Measurements from ENCODE around the gene CDH12. TPM values are rescaled to one million over a fixed set of nuclear protein-coding genes. Genes with fewer than 3 reads are reported as not detected.
"Not testable (repeated sequence)": the region's sequence is repeated elsewhere in the genome, so short reads cannot be mapped to it uniquely, and the experiment has no call there.

CDH12 gene
- total RNA-seq, 3 donors from 2014 or later = not detected

DNA sequence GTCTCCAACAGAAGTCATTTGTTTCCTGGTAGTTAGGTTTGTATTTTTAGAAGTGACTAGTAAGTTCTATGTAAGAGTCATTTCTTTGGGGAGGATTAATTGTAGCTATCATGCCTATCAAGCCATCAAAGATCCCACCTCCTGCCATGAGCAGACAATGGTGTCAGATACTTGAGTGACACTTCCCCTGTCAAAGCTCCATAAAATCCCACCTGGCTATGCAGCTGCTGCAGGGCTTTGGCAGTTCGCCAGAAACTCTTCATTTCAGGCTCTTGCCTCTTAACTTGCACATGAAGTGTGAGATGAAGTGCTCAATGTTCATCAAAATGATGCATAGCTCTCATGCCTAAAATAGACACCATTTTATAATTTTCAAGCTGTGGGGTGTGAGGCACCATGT is 312.1 kb downstream of the CDH12 start:
- Mint-ChIP-seq H3K27me3 (ENCODE audit: low read depth) (no peaks in the 10 kb centered on the region), H3K9me3 (peaks cover 4% of the 10 kb centered on the region), H3K36me3 (ENCODE audit: insufficient read depth) (no peaks in the 10 kb centered on the region), H3K4me3 (no peak overlapping the region), H3K4me1 (ENCODE audit: low read depth) (no peaks in the 10 kb centered on the region)
- ATAC-seq (no peak), DNase-seq (no peak)

DNA sequence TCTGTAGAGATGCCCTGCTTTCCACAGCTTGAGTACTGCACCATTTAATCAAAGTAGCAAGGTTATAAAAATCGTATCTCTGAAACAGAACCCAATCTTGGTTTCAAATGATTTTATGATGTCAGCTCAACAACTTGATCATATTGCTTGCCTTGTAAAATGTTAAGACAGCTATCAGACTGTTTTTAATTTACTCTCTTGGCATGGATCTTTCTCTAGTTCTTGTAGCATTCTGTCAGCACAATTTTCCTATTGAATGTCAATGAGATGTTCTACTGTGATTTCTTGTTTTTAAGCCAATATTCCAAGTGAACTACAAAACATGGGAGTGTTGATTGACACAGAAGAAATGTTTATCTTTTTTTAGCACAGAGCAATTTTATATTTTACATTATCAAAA is 313.4 kb downstream of the CDH12 start:
- Mint-ChIP-seq H3K4me3 (no peak overlapping the region), H3K4me1 (ENCODE audit: low read depth) (no peaks in the 10 kb centered on the region), H3K36me3 (ENCODE audit: insufficient read depth) (no peaks in the 10 kb centered on the region), H3K9me3 (peaks cover 4% of the 10 kb centered on the region), H3K27me3 (ENCODE audit: low read depth) (no peaks in the 10 kb centered on the region)
- no peak for ATAC-seq
- DNase-seq = no peak

DNA sequence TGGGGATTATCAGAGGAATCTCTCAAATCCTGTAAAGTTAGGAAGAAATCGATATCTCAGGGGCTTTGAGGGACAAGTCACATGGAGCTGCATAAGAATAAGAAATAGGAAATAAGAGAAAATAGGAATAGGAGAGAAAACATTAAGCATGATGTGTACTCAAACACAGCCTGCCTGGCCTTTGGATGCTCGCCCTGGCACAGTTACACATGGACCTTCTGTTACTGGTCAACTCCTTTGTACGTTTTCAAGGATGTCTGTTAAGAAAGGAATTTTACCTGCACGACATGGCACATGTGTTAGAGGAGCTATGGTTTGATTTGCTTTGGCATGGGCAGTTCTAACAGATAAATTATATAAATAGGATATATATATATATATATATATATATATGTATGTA is 321.2 kb downstream of the CDH12 start:
- no peak overlapping the region for H3K4me3 Mint-ChIP-seq
- peaks cover 9% of the 10 kb centered on the region for H3K9me3 Mint-ChIP-seq
- no peak for DNase-seq
- ATAC-seq = no peak
- H3K4me1 Mint-ChIP-seq (ENCODE audit: low read depth) = no peaks in the 10 kb centered on the region
- H3K36me3 Mint-ChIP-seq (ENCODE audit: insufficient read depth) = no peaks in the 10 kb centered on the region
- no peaks in the 10 kb centered on the region for H3K27me3 Mint-ChIP-seq (ENCODE audit: low read depth)

DNA sequence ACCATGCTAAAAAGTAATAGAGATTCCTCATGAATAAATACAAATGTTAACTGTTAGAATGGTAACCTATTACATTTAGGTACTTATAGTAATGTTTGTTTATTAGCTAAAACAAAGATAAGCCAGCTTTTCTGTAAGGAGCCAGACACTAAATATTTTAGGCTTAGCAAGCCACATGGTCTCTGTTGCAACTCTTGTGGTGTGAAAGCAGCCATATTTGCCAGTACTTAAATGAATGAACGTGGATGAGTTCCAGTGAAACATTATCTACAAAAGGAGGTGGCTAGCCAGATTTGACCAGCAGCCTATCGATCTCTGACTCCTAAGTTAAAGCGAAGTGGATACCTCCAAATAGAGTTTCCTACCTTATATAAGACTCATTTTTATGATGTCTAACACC is 331.6 kb downstream of the CDH12 start:
- Mint-ChIP-seq H3K27me3 (ENCODE audit: low read depth) (no peaks in the 10 kb centered on the region), H3K9me3 (peaks cover 15% of the 10 kb centered on the region), H3K36me3 (ENCODE audit: insufficient read depth) (no peaks in the 10 kb centered on the region), H3K4me1 (ENCODE audit: low read depth) (no peaks in the 10 kb centered on the region), H3K4me3 (no peak overlapping the region)
- DNase-seq (no peak), ATAC-seq (no peak)

DNA sequence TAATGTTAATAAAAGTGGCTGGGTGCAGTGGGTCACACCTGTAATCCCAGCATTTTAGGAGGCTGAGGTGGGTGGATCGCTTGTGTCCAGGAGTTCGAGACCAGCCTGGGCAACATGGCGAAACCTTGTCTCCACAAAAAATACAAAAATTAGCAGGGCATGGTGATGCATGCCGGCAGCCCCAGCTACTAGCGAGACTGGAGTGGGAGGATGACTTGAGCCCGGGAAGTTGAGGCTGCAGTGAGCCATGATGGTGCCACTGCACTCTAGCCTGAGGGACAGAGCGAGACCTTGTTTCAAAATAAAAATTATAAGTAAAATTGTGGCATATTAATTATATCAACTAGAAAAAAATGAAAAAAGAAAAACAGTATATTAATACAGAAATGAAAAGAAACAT is 336.6 kb downstream of the CDH12 start:
- H3K4me3 Mint-ChIP-seq; H3K9me3 Mint-ChIP-seq; DNase-seq; H3K27me3 Mint-ChIP-seq (ENCODE audit: low read depth); H3K36me3 Mint-ChIP-seq (ENCODE audit: insufficient read depth); ATAC-seq; H3K4me1 Mint-ChIP-seq (ENCODE audit: low read depth): not testable (repeated sequence)

DNA sequence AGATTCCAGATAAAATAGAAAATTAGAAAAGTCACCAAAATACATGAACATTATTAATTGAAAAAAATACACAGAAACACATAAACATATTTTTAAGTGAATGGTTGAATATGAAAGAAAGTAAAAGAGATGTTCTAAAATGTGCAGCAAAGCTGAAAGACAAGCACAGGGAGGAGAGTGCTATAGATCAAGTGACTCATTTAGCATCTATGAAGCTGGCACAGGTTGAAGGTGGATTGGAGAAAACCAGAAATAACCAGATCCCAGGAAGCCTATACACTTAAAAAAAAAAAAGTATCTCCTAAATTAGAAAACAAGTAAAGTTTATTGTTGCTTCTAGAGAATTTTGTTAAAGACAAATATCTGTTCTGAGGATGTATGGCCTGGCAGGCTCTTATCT is 338.9 kb downstream of the CDH12 start:
- no peaks in the 10 kb centered on the region for H3K27me3 Mint-ChIP-seq (ENCODE audit: low read depth)
- no peak for ATAC-seq
- no peaks in the 10 kb centered on the region for H3K9me3 Mint-ChIP-seq
- no peaks in the 10 kb centered on the region for H3K36me3 Mint-ChIP-seq (ENCODE audit: insufficient read depth)
- no peak for DNase-seq
- no peak overlapping the region for H3K4me3 Mint-ChIP-seq
- no peaks in the 10 kb centered on the region for H3K4me1 Mint-ChIP-seq (ENCODE audit: low read depth)

DNA sequence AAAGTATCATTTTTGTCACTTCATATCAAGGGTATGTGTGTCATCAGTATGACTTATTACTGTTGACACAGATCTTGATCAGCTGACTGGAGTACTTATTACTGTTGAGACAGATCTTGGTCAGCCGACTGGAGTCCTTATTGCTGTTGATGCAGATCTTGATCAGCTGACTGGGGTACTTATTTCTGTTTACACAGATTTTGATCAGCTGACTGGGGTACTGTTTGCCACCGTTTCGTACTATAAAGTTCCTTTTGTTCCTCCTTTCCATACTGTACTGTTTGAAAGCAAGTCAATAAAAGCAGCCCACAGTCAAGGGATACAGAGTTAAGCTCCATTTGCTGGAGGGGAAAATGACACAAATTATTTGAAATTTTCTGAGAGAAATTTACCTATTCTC is 347.3 kb downstream of the CDH12 start:
- Mint-ChIP-seq H3K27me3 (ENCODE audit: low read depth) (no peaks in the 10 kb centered on the region), H3K4me1 (ENCODE audit: low read depth) (no peaks in the 10 kb centered on the region), H3K4me3 (no peak overlapping the region), H3K36me3 (ENCODE audit: insufficient read depth) (no peaks in the 10 kb centered on the region), H3K9me3 (peaks cover 7% of the 10 kb centered on the region)
- ATAC-seq = no peak
- DNase-seq = no peak

DNA sequence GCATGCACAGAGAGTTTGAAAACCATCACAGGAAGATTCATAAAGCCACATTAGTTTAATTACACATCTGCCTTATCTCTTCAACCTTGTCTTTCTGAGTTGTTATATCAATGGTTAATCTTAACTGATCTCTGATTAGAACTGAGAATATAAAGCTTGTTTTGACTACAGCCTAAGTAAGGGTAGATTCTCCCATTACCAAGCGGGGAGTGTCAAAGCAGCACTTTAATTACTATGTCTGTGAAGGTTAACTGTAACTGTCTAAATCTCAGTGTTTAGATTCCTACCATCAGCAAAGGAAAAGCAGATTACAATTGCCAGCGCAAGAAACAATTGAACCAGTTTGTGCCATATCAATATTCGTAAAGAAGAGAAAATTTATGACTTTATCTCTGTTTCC is 348.7 kb downstream of the CDH12 start:
- DNase-seq = no peak
- Mint-ChIP-seq H3K4me1 (ENCODE audit: low read depth) (no peaks in the 10 kb centered on the region), H3K9me3 (peaks cover 13% of the 10 kb centered on the region), H3K27me3 (ENCODE audit: low read depth) (no peaks in the 10 kb centered on the region), H3K36me3 (ENCODE audit: insufficient read depth) (no peaks in the 10 kb centered on the region), H3K4me3 (no peak overlapping the region)
- no peak for ATAC-seq

DNA sequence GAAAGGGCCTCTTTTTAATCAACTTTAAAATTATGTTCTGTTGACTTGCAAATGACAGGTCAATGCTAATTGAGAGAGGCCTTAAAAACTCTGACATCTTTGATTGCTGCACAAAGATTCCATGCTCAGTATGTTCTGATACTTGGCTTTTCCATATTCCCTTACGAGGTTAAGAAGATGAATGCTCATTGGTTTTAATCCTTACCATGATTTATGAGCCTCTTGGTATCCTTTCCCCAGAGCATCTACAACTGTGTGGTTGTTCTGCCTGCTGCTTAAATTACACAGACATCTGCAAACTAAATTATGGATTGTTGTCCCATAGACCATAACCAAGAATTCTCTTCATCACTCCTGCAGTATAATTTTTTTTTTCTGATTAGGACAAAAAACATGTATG is 352.6 kb downstream of the CDH12 start:
- DNase-seq = no peak
- H3K36me3 Mint-ChIP-seq (ENCODE audit: insufficient read depth) = no peaks in the 10 kb centered on the region
- no peak overlapping the region for H3K4me3 Mint-ChIP-seq
- H3K4me1 Mint-ChIP-seq (ENCODE audit: low read depth) = no peaks in the 10 kb centered on the region
- peaks cover 16% of the 10 kb centered on the region for H3K9me3 Mint-ChIP-seq
- no peak for ATAC-seq
- no peaks in the 10 kb centered on the region for H3K27me3 Mint-ChIP-seq (ENCODE audit: low read depth)

DNA sequence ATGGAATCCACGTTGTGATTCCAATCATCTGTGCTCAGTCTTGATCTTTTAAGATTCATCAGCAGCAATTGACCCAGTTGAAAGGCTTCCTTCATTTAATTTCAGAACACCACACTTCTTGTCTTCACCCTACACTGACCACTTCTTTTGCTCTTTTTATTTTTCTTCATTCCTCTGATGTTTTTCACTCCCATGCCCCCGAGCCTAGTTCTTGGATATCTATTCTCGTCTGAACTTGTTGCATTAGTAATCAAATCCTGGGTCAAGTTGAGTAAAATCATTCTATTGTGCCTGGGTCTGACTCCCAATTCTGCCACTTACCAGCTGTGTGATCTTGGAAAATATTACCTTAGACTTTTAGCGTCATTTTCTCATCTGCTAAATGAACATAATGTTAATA is 356.5 kb downstream of the CDH12 start:
- Mint-ChIP-seq H3K27me3 (ENCODE audit: low read depth) (no peaks in the 10 kb centered on the region), H3K4me3 (no peak overlapping the region), H3K36me3 (ENCODE audit: insufficient read depth) (no peaks in the 10 kb centered on the region), H3K9me3 (peaks cover 16% of the 10 kb centered on the region), H3K4me1 (ENCODE audit: low read depth) (no peaks in the 10 kb centered on the region)
- ATAC-seq (no peak), DNase-seq (no peak)

DNA sequence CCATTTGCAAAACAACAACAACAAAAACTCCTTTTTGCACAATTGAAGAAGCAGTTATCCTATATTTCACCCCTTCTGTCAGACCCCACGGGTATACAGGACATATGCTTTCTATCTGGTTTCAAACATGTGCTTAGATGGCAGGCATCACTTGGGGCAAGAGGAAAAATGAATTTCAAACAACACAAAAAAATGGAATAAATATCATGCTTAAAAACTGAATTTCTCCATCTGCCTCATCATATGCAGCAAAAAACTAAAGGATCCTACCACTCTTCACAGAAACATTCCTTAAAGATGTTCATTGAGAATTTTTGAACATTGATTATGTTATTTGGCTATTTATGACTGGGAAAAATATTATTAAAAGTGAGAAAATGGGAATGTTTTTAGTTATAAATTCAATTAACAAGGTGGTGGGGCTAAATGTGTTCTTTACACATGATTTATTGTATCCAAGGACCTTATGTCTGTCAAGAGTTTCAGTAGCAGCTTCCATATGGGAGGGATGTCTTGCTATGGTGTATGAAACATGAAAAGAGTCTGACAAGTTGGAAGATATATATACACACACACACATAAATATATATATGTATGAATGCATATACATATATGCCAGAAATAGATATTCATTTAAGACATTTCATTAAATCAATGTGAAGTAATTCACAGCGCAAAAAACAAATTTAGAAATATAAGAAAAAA is 358.0 kb downstream of the CDH12 start:
- no peak overlapping the region for H3K4me3 Mint-ChIP-seq
- peaks cover 17% of the 10 kb centered on the region for H3K9me3 Mint-ChIP-seq
- ATAC-seq = no peak
- no peaks in the 10 kb centered on the region for H3K36me3 Mint-ChIP-seq (ENCODE audit: insufficient read depth)
- DNase-seq = no peak
- no peaks in the 10 kb centered on the region for H3K27me3 Mint-ChIP-seq (ENCODE audit: low read depth)
- H3K4me1 Mint-ChIP-seq (ENCODE audit: low read depth) = no peaks in the 10 kb centered on the region

DNA sequence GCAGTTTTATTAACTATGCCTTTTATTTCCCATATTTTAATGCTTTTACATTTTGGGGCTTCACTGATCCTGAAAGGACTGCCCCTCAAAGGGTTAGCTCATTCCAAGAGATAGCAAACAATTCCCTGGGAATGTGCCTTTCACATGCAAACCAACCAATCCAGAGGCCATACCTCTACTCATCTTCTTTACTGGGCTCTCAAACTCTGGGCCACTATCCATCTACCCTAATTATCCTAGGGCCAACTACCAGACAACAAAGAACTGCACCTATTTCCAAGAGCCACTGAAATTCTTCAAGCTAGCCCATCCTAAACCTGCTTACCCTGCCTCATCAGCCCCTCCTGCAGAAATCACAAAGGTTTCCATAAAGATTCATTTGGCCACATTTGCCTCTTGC is 364.7 kb downstream of the CDH12 start:
- no peak for ATAC-seq
- H3K36me3 Mint-ChIP-seq (ENCODE audit: insufficient read depth) = no peaks in the 10 kb centered on the region
- no peaks in the 10 kb centered on the region for H3K27me3 Mint-ChIP-seq (ENCODE audit: low read depth)
- no peaks in the 10 kb centered on the region for H3K4me1 Mint-ChIP-seq (ENCODE audit: low read depth)
- H3K4me3 Mint-ChIP-seq = no peak overlapping the region
- DNase-seq = no peak
- peaks cover 16% of the 10 kb centered on the region for H3K9me3 Mint-ChIP-seq

DNA sequence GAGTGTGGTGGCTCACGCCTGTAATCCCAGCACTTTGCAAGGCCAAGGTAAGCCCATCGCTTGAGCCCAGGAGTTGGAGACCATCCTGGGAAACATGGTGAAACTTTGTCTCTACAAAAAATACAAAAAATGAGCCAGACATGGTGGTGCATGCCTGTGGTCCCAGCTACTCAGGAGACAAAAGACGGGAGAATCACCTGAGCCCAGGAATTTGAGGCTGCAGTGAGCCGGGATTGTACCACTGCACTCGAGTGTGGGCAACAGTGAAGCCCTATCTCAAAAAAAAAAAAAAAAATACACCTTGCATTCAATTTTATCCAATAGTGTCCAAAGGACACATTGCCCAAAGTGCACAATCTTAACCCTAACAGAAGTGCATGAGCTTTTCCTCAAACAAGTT is 372.8 kb downstream of the CDH12 start:
- no peaks in the 10 kb centered on the region for H3K36me3 Mint-ChIP-seq (ENCODE audit: insufficient read depth)
- ATAC-seq = no peak
- H3K27me3 Mint-ChIP-seq (ENCODE audit: low read depth) = no peaks in the 10 kb centered on the region
- DNase-seq = no peak
- peaks cover 20% of the 10 kb centered on the region for H3K9me3 Mint-ChIP-seq
- no peak overlapping the region for H3K4me3 Mint-ChIP-seq
- H3K4me1 Mint-ChIP-seq (ENCODE audit: low read depth) = no peaks in the 10 kb centered on the region

DNA sequence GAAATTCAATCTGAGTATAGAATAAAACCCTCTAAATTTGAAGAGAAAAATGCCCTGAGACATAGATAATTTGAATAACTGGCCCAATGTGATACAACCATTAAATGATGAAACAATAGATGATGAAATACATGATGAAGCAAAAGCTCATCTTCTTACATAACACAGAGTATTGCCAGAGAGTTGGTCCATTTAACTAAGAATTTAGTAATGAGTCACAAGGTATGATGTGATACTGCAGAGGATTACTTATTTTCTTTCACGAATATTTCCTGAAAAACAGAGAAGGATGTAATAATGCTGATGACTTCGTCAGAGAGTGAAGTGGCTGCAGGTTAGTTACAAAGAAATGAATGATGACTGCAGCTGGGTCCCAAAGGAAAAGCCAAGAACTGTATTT is 379.3 kb downstream of the CDH12 start:
- Mint-ChIP-seq H3K4me3 (no peak overlapping the region), H3K27me3 (ENCODE audit: low read depth) (no peaks in the 10 kb centered on the region), H3K36me3 (ENCODE audit: insufficient read depth) (no peaks in the 10 kb centered on the region), H3K4me1 (ENCODE audit: low read depth) (no peaks in the 10 kb centered on the region), H3K9me3 (peaks cover 29% of the 10 kb centered on the region)
- DNase-seq (no peak), ATAC-seq (no peak)

DNA sequence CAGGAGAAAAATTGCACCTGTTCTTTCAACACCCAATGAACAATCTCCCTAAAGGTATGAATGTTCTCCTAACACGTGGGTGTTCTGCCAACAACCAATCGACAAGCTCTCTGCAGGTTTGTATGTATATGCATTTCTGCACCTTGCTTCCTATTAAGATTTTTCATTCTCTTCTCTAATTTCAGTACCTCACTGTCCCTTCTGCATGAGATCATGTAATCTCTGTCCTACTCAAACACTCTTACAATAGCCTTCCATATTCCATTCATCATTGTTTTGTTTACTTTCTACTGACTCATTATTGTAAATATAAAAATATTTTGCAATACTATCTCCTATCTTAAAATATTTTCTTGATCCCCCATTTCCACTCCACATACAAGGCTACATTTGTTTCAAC is 382.0 kb downstream of the CDH12 start:
- H3K4me1 Mint-ChIP-seq (ENCODE audit: low read depth) = no peaks in the 10 kb centered on the region
- no peak for ATAC-seq
- peaks cover 22% of the 10 kb centered on the region for H3K9me3 Mint-ChIP-seq
- no peaks in the 10 kb centered on the region for H3K36me3 Mint-ChIP-seq (ENCODE audit: insufficient read depth)
- no peak overlapping the region for H3K4me3 Mint-ChIP-seq
- no peaks in the 10 kb centered on the region for H3K27me3 Mint-ChIP-seq (ENCODE audit: low read depth)
- DNase-seq = no peak

DNA sequence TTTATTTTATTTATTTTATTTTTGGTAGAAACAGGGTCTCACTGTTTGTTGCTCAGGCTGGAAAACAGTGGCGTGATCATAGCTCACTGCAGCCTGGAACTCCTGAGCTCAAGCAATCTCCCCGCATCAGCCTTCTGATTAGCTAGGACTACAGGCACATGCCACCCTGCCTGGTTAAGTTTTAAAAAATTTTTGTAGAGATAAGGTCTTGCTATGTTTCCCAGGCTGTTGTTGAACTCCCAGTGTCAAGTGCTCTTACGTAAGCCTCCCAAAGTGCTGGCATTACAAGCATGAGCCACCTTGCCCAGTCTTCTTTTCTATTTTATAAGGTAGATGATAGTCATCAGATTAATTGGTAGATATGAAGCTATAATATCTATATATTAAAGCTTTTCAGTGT is 382.7 kb downstream of the CDH12 start:
- Mint-ChIP-seq H3K27me3 (ENCODE audit: low read depth) (no peaks in the 10 kb centered on the region), H3K36me3 (ENCODE audit: insufficient read depth) (no peaks in the 10 kb centered on the region), H3K4me1 (ENCODE audit: low read depth) (no peaks in the 10 kb centered on the region), H3K4me3 (no peak overlapping the region), H3K9me3 (peaks cover 20% of the 10 kb centered on the region)
- ATAC-seq (no peak), DNase-seq (no peak)

Measured in activated T-cell treated with anti-CD3 and anti-CD28 coated beads, Interleukin-2, amount 50 U/mL, for 4 hours (primary cell).